Fibroblast of gingiva (primary cell): ENCODE data around the gene TXLNG.

Experiments
- DNase-seq: peaks from one replicate; pipeline ENCODE4 v3.0.0-alpha.2; 2011; ENCODE audit warnings: low read depth

TXLNG gene

GRCh38 chrX:16785247-16786138 is 773 bp upstream of the TXLNG start:
- no peak for DNase-seq

GRCh38 chrX:16786791-16787735 is 797 bp downstream of the TXLNG start:
- peak; percentile 64 for DNase-seq

- DNase-seq: peak; percentile 21
Observed at GRCh38 chrX:16788477-16788876, 2.2 kb downstream of the TXLNG start.

GRCh38 chrX:16796298-16796697 is 10.0 kb downstream of the TXLNG start:
- DNase-seq: no peak

- peak; percentile 76 for DNase-seq
Observed at GRCh38 chrX:16797358-16797757, 11.1 kb downstream of the TXLNG start.

GRCh38 chrX:16797841-16798240 is 11.6 kb downstream of the TXLNG start:
- peak; percentile 67 for DNase-seq

GRCh38 chrX:16804923-16805464 is 18.7 kb downstream of the TXLNG start:
- no peak for DNase-seq

GRCh38 chrX:16807548-16807947 is 21.3 kb downstream of the TXLNG start:
- DNase-seq: no peak

GRCh38 chrX:16807976-16808542 is 21.8 kb downstream of the TXLNG start:
- peak; percentile 63 for DNase-seq

- DNase-seq: no peak
Observed at GRCh38 chrX:16814597-16814996, 28.3 kb downstream of the TXLNG start.

GRCh38 chrX:16819634-16820033 is 33.4 kb downstream of the TXLNG start:
- DNase-seq: no peak

GRCh38 chrX:16822723-16823122 is 36.5 kb downstream of the TXLNG start:
- peak; percentile 64 for DNase-seq

- peak; percentile 80 for DNase-seq
Observed at GRCh38 chrX:16825264-16826035, 39.2 kb downstream of the TXLNG start.

GRCh38 chrX:16826207-16826606 is 39.9 kb downstream of the TXLNG start:
- DNase-seq: peak; percentile 32

- DNase-seq: no peak
Observed at GRCh38 chrX:16827225-16827624, 41.0 kb downstream of the TXLNG start.

- peak; percentile 79 for DNase-seq
Observed at GRCh38 chrX:16828124-16828908, 42.0 kb downstream of the TXLNG start.

GRCh38 chrX:16832301-16832700 is 46.0 kb downstream of the TXLNG start:
- no peak for DNase-seq

GRCh38 chrX:16834806-16835205 is 48.5 kb downstream of the TXLNG start:
- no peak for DNase-seq

- DNase-seq: peak; percentile 59
Observed at GRCh38 chrX:16836371-16836770, 50.1 kb downstream of the TXLNG start.
